HepG2 (cell line): ENCODE measurements around the gene CKS1B. TPM values are rescaled to one million over a fixed set of nuclear protein-coding genes. Genes with fewer than 3 reads are reported as not detected.
A peak's percentile ranks its signal among the peaks of the same experiment; 100 is the strongest.

ENCODE experiments used
- HCFC1 ChIP-seq: fragments of 150-350 bp; IDR thresholded peaks from 2 replicates; pipeline ENCODE4 v1.6.1; 2014; ENCODE audit warnings: low read depth, low read length
- HMG20A ChIP-seq: IDR thresholded peaks from 2 replicates; pipeline ENCODE4 v1.6.1; 2016; ENCODE audit warnings: borderline replicate concordance
- NR2C2 ChIP-seq: sonication (generic); formaldehyde crosslinking; IDR thresholded peaks from 2 replicates; pipeline ENCODE4 v1.4.0; 2020; ENCODE audit warnings: missing genetic modification reagents, mild to moderate bottlenecking, moderate library complexity, borderline replicate concordance
- PHB2 ChIP-seq: fragments of 450-650 bp; IDR thresholded peaks from 2 replicates; pipeline ENCODE4 v1.6.1; 2018; ENCODE audit not compliant: partially characterized antibody
- PHF20 ChIP-seq: sonication (generic); formaldehyde crosslinking; IDR thresholded peaks from 2 replicates; pipeline ENCODE4 v1.5.0; 2020; ENCODE audit warnings: mild to moderate bottlenecking, missing genetic modification reagents
- SALL2 ChIP-seq: sonication (generic); formaldehyde crosslinking; IDR thresholded peaks from 2 replicates; pipeline ENCODE4 v1.8.1; 2023; ENCODE audit warnings: mild to moderate bottlenecking, missing genetic modification reagents, inconsistent platforms
- SOX6 ChIP-seq, 2 experiments: fragments of 450-650 bp in 1 of 2; sonication (generic) in 1 of 2; formaldehyde crosslinking in 1 of 2; IDR thresholded peaks; 2 replicates each; pipeline versions ENCODE4 v1.4.0 to v1.6.1; 2017 to 2020; ENCODE audit warnings: antibody characterized with exemption in 1 of 2, mild to moderate bottlenecking in 1 of 2, missing genetic modification reagents in 1 of 2
- TARDBP ChIP-seq: sonication (generic); formaldehyde crosslinking; IDR thresholded peaks from 2 replicates; pipeline ENCODE4 v1.8.0; 2022; ENCODE audit warnings: mild to moderate bottlenecking, missing genetic modification reagents
- ZFAT ChIP-seq: sonication (generic); formaldehyde crosslinking; conservative IDR thresholded peaks from 2 replicates; pipeline ENCODE4 v1.8.1; 2023; ENCODE audit warnings: missing genetic modification reagents, inconsistent platforms
- ZFP90 ChIP-seq: sonication (generic); formaldehyde crosslinking; IDR thresholded peaks from 2 replicates; pipeline ENCODE4 v1.8.0; 2022; ENCODE audit warnings: missing genetic modification reagents, mild to moderate bottlenecking, inconsistent platforms, borderline replicate concordance
- ZFYVE20 ChIP-seq: sonication (generic); formaldehyde crosslinking; IDR thresholded peaks from 2 replicates; pipeline ENCODE4 v1.8.0; 2023; ENCODE audit warnings: low read depth, mild to moderate bottlenecking, moderate library complexity, missing genetic modification reagents, borderline replicate concordance
- ZNF232 ChIP-seq: sonication (generic); formaldehyde crosslinking; IDR thresholded peaks from 2 replicates; pipeline ENCODE4 v1.4.0; 2020; ENCODE audit warnings: missing genetic modification reagents, borderline replicate concordance
- polyA plus RNA-seq, 8 experiments: library from polyadenylated mRNA; depleted of rRNA in 3 of 8; stranded (reverse) in 7 of 8; unstranded in 1 of 8; fragments of >200 nt; fragmentation: Illumina TruSeq in 4 of 8; extraction: Trizol in 4 of 8; gene quantifications; 2 replicates each; pipeline versions ENCODE4 v1.2.1 to v1.2.3, GENCODE V29; 2011 to 2016; ENCODE audit warnings: low read depth in 4 of 8, missing spikeins in 1 of 8, mixed read lengths in 1 of 8; ENCODE audit not compliant: insufficient read depth in 1 of 8
- total RNA-seq, 5 experiments: library from RNA; depleted of rRNA; stranded (reverse); fragments of >200 nt; fragmentation: Illumina TruSeq; extraction: Trizol; gene quantifications; 2 replicates each; pipeline ENCODE4 v1.2.3, GENCODE V29; 2016; ENCODE audit warnings: low read depth in 1 of 5
- TF ChIP-seq, protein P1 (sequence below): sonication (generic); formaldehyde crosslinking; IDR thresholded peaks from 2 replicates; pipeline ENCODE4 v1.5.0; 2020; ENCODE audit warnings: missing genetic modification reagents
- TF ChIP-seq, protein P2 (sequence below): IDR thresholded peaks from 2 replicates; pipeline ENCODE4 v1.6.1; 2018; ENCODE audit warnings: missing genetic modification reagents, mild to moderate bottlenecking, missing compliant biosample characterization
- TF ChIP-seq, protein P3 (sequence below): sonication (generic); formaldehyde crosslinking; IDR thresholded peaks from 2 replicates; pipeline ENCODE4 v1.9.0; 2022; ENCODE audit warnings: missing genetic modification reagents, mild to moderate bottlenecking, borderline replicate concordance
- TF ChIP-seq, protein P4 (sequence below): sonication (generic); formaldehyde crosslinking; IDR thresholded peaks from 2 replicates; pipeline ENCODE4 v1.4.0; 2020; ENCODE audit warnings: missing genetic modification reagents, low read depth, mild to moderate bottlenecking, borderline replicate concordance
- TF ChIP-seq, protein P5 (sequence below): IDR thresholded peaks from 2 replicates; pipeline ENCODE4 v1.6.1; 2016; ENCODE audit warnings: low read depth, control low read depth
- TF ChIP-seq, protein P6 (sequence below): IDR thresholded peaks from 2 replicates; pipeline ENCODE4 v1.6.1; 2016; ENCODE audit warnings: missing biosample characterization, missing genetic modification reagents, low read depth

Gene CKS1B
- total and polyA plus RNA-seq, 2 of the 13 experiments (the other 11 are each of a cell fraction or from before 2014, with no cell fraction given) = 217 to 222 TPM

DNA sequence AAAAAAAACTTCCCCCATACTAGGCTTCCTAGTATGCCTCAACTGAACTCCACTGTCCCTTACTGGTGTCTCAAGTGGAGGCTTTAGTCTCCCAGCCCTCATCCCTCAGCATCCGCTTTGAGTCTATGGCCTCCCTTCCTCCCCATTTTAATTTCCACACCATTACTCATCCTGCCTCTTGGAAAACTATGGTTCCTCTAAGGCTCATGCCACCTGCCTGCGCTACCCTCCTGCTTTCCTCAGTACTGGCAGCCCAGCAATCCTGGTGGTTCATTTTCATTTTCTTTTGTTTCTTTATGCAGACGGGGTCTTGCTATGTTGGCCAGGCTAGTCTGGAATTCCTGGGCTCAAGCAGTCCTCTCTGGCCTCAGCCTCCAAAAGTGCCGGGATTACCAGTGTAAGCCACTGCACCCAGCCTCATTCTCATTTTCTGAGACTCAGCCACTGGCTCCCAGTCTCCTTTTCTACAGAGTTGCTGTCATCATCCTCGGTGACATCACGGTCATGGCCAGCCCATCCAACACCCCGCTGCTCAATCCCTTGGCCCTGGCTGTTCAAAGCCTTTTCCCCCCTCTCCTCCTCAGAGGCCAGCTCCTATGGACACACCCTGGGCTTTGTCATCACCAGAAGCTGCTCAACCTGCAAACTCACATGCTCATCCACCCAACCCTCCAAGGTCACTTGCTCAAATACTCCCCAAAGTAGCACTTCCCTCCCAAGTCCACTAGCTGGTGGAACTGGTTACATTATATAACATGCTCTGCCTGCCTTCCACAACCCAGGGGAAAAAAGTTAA, 35.7 kb upstream of the CKS1B start (continued):
- TF ChIP-seq, protein P1, sequence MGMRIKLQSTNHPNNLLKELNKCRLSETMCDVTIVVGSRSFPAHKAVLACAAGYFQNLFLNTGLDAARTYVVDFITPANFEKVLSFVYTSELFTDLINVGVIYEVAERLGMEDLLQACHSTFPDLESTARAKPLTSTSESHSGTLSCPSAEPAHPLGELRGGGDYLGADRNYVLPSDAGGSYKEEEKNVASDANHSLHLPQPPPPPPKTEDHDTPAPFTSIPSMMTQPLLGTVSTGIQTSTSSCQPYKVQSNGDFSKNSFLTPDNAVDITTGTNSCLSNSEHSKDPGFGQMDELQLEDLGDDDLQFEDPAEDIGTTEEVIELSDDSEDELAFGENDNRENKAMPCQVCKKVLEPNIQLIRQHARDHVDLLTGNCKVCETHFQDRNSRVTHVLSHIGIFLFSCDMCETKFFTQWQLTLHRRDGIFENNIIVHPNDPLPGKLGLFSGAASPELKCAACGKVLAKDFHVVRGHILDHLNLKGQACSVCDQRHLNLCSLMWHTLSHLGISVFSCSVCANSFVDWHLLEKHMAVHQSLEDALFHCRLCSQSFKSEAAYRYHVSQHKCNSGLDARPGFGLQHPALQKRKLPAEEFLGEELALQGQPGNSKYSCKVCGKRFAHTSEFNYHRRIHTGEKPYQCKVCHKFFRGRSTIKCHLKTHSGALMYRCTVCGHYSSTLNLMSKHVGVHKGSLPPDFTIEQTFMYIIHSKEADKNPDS = no peak
- TF ChIP-seq SALL2 (CRISPR knock-in tag) = no peak
- no peak for TF ChIP-seq HCFC1
- no peak for TF ChIP-seq HMG20A
- TF ChIP-seq NR2C2 = no peak
- no peak for TF ChIP-seq ZNF232 (CRISPR knock-in tag)
- TF ChIP-seq, protein P2, sequence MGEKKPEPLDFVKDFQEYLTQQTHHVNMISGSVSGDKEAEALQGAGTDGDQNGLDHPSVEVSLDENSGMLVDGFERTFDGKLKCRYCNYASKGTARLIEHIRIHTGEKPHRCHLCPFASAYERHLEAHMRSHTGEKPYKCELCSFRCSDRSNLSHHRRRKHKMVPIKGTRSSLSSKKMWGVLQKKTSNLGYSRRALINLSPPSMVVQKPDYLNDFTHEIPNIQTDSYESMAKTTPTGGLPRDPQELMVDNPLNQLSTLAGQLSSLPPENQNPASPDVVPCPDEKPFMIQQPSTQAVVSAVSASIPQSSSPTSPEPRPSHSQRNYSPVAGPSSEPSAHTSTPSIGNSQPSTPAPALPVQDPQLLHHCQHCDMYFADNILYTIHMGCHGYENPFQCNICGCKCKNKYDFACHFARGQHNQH = no peak
- TF ChIP-seq, protein P3, sequence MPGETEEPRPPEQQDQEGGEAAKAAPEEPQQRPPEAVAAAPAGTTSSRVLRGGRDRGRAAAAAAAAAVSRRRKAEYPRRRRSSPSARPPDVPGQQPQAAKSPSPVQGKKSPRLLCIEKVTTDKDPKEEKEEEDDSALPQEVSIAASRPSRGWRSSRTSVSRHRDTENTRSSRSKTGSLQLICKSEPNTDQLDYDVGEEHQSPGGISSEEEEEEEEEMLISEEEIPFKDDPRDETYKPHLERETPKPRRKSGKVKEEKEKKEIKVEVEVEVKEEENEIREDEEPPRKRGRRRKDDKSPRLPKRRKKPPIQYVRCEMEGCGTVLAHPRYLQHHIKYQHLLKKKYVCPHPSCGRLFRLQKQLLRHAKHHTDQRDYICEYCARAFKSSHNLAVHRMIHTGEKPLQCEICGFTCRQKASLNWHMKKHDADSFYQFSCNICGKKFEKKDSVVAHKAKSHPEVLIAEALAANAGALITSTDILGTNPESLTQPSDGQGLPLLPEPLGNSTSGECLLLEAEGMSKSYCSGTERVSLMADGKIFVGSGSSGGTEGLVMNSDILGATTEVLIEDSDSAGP = no peak
- no peak for TF ChIP-seq ZFYVE20 (CRISPR knock-in tag)
- no peak for TF ChIP-seq ZFP90 (CRISPR knock-in tag)
- TF ChIP-seq, protein P4, sequence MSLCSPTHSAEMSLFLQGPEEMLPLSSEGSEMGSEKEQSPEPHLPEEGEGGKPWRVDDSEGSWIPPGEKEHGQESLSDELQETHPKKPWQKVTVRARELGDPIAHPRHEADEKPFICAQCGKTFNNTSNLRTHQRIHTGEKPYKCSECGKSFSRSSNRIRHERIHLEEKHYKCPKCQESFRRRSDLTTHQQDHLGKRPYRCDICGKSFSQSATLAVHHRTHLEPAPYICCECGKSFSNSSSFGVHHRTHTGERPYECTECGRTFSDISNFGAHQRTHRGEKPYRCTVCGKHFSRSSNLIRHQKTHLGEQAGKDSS (CRISPR knock-in tag) = no peak
- TF ChIP-seq ZFAT (CRISPR knock-in tag) = no peak
- TF ChIP-seq SOX6 (IDR thresholded peaks at IDR 0.05) = no peak
- no peak for TF ChIP-seq SOX6 (CRISPR knock-in tag; IDR thresholded peaks at IDR 0.05)
- TF ChIP-seq, protein P5, sequence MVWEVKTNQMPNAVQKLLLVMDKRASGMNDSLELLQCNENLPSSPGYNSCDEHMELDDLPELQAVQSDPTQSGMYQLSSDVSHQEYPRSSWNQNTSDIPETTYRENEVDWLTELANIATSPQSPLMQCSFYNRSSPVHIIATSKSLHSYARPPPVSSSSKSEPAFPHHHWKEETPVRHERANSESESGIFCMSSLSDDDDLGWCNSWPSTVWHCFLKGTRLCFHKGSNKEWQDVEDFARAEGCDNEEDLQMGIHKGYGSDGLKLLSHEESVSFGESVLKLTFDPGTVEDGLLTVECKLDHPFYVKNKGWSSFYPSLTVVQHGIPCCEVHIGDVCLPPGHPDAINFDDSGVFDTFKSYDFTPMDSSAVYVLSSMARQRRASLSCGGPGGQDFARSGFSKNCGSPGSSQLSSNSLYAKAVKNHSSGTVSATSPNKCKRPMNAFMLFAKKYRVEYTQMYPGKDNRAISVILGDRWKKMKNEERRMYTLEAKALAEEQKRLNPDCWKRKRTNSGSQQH = 0 out of 2 replicates have a peak, but pooled peaks have one; percentile 21
- TF ChIP-seq, protein P6, sequence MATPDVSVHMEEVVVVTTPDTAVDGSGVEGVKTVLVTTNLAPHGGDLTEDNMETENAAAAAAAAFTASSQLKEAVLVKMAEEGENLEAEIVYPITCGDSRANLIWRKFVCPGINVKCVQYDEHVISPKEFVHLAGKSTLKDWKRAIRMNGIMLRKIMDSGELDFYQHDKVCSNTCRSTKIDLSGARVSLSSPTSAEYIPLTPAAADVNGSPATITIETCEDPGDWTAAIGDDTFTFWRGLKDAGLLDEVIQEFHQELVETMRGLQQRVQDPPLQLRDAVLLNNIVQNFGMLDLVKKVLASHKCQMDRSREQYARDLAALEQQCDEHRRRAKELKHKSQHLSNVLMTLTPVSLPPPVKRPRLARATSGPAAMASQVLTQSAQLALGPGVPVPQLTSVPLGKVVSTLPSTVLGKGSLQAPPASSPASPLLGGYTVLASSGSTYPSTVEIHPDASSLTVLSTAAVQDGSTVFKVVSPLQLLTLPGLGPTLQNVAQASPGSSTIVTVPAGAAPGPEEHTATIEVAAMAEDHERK = no peak
- TF ChIP-seq PHF20 = no peak
- no peak for TF ChIP-seq TARDBP (CRISPR knock-in tag)
- TF ChIP-seq PHB2 = no peak
